K562 (cell line): ENCODE results near the gene CERS5. TPM values are rescaled to one million over a fixed set of nuclear protein-coding genes. Genes with fewer than 3 reads are reported as not detected.

Experiments
- ATAC-seq: fragments of 200-7000 bp; cut with Tn5 transposase; 3 replicates; pipeline ENCODE4 v1.9.1; 2020; ENCODE audit warnings: moderate library complexity
- BruUV-seq: library from RNA; stranded (reverse); fragments of 400-500 nt; replicated peaks from 2 replicates; lab custom pipeline; 2021; lab: Mats Ljungman, UMichigan
- CTCF ChIA-PET: fragments of 300-600 bp; formaldehyde crosslinking; extraction: SDS; loops from one replicate; lab custom pipeline; 2021; ENCODE audit warnings: low intra/inter-chr PET ratio; lab: Yijun Ruan, JAX
- POLR2A ChIA-PET: fragments of 300-600, 350-650 bp; sonication (Branson Sonifier 250); formaldehyde crosslinking; extraction: SDS; loops from one replicate; lab custom pipeline; 2021; ENCODE audit warnings: antibody characterized with exemption, inconsistent platforms; lab: Yijun Ruan, JAX
- DNase-seq, 4 experiments: peaks; one replicate each; pipeline versions ENCODE4 v3.0.0 to v3.0.0-alpha.2; 2011 to 2018; ENCODE audit warnings: low spot score in 3 of 4, mixed read lengths in 3 of 4; ENCODE audit errors: extremely low read depth in 1 of 4
- FAIRE-seq: peaks from 2 replicates; lab custom pipeline; 2011; peaks lifted over from hg19 to GRCh38; lab: Jason Lieb, UNC
- H2AFZ ChIP-seq: 2 replicates; pipeline ENCODE4 v1.6.0; 2011; ENCODE audit warnings: low read depth, low read length, control low read depth, inconsistent platforms
- H3K27ac ChIP-seq: fragments of 200-600 bp; 3 replicates; pipeline ENCODE4 v1.8.0; 2011; ENCODE audit warnings: low read depth, mild to moderate bottlenecking, control low read depth, inconsistent platforms, low read length, moderate library complexity, mixed read lengths; ENCODE audit errors: extremely low read depth
- H3K27me3 ChIP-seq, 2 experiments: fragments of 300-600 bp in 1 of 2; 2 replicates in 1 of 2; 3 replicates in 1 of 2; pipeline versions ENCODE4 v1.6.0 to v1.8.0; 2011; ENCODE audit warnings: inconsistent platforms in 2 of 2, low read length in 2 of 2, mild to moderate bottlenecking in 1 of 2, mixed read lengths in 1 of 2, moderate library complexity in 1 of 2; ENCODE audit not compliant: control insufficient read depth in 2 of 2, insufficient read depth in 2 of 2
- H3K36me3 ChIP-seq: fragments of 300-600 bp; 3 replicates; pipeline ENCODE4 v1.8.0; 2011; ENCODE audit warnings: mild to moderate bottlenecking, low read length, inconsistent platforms; ENCODE audit not compliant: control insufficient read depth, insufficient read depth
- H3K4me1 ChIP-seq, 2 experiments: fragments of 200-600 bp in 1 of 2; replicated peaks in 1 of 2; 2 replicates in 1 of 2; 3 replicates in 1 of 2; pipeline versions ENCODE4 v1.5.1 to v1.8.0; 2011; ENCODE audit warnings: inconsistent platforms in 2 of 2, low read length in 2 of 2, mild to moderate bottlenecking in 1 of 2, mixed read lengths in 1 of 2, moderate library complexity in 1 of 2; ENCODE audit not compliant: control insufficient read depth in 2 of 2, insufficient read depth in 2 of 2
- H3K4me2 ChIP-seq: 2 replicates; pipeline ENCODE4 v1.6.1; 2011; ENCODE audit warnings: low read length, control low read depth, inconsistent platforms, mixed read lengths; ENCODE audit not compliant: insufficient read depth
- H3K4me3 ChIP-seq: fragments of 200-600 bp; sonication (generic), shearing (Covaris generic); 2 replicates; pipeline ENCODE4 v1.5.1; 2016; ENCODE audit warnings: control low read depth, inconsistent platforms
- H3K79me2 ChIP-seq: fragments of 200-600 bp; 3 replicates; pipeline ENCODE4 v1.8.0; 2011; ENCODE audit warnings: low read length, inconsistent platforms; ENCODE audit not compliant: control insufficient read depth, insufficient read depth
- H3K9ac ChIP-seq, 2 experiments: 2 replicates each; pipeline versions ENCODE4 v1.6.0 to v1.6.1; 2011; ENCODE audit warnings: low read depth in 2 of 2, low read length in 2 of 2, control low read depth in 1 of 2, inconsistent platforms in 1 of 2, mild to moderate bottlenecking in 1 of 2, mixed read lengths in 1 of 2; ENCODE audit not compliant: insufficient read depth in 1 of 2
- H3K9me1 ChIP-seq: one replicate; pipeline ENCODE4 v1.6.0; 2011; ENCODE audit warnings: inconsistent platforms, mild to moderate bottlenecking, low read length, moderate library complexity; ENCODE audit not compliant: control insufficient read depth, insufficient read depth
- H3K9me3 ChIP-seq: replicated peaks from 2 replicates; pipeline ENCODE4 v1.5.1; 2011; ENCODE audit warnings: low read depth, low read length, inconsistent platforms; ENCODE audit not compliant: control insufficient read depth, insufficient read depth
- H4K20me1 ChIP-seq: replicated peaks from 2 replicates; pipeline ENCODE4 v1.6.1; 2011; ENCODE audit warnings: low read length, inconsistent platforms, mixed read lengths; ENCODE audit not compliant: control insufficient read depth, insufficient read depth
- CHD4 ChIP-seq: fragments of 200-600 bp; sonication (generic); IDR thresholded peaks from 3 replicates; pipeline ENCODE4 v1.6.1; 2012; ENCODE audit warnings: low read depth, mild to moderate bottlenecking, mixed read lengths, low read length, inconsistent platforms; ENCODE audit not compliant: insufficient read depth, insufficient replicate concordance, poor library complexity, severe bottlenecking
- ILF3 ChIP-seq: fragments of 450-650 bp; IDR thresholded peaks from 2 replicates; pipeline ENCODE4 v1.6.1; 2018; ENCODE audit warnings: antibody characterized with exemption, mild to moderate bottlenecking, moderate library complexity, borderline replicate concordance
- KHSRP ChIP-seq: fragments of 450-650 bp; IDR thresholded peaks from 2 replicates; pipeline ENCODE4 v1.6.1; 2017
- MAX ChIP-seq: sonication (generic); formaldehyde crosslinking; IDR thresholded peaks from 2 replicates; pipeline ENCODE4 v1.9.0; 2022; ENCODE audit warnings: mild to moderate bottlenecking, missing genetic modification reagents
- MTA2 ChIP-seq: fragments of 450-650 bp; IDR thresholded peaks from 2 replicates; pipeline ENCODE4 v1.6.1; 2016; ENCODE audit warnings: low read depth
- POLR2A ChIP-seq: fragments of 450-650 bp; conservative IDR thresholded peaks from 2 replicates; pipeline ENCODE4 v1.6.1; 2016
- POLR2G ChIP-seq: fragments of 200-400 bp; formaldehyde crosslinking; IDR thresholded peaks from 2 replicates; pipeline ENCODE4 v1.6.1; 2017; ENCODE audit warnings: low read depth, mild to moderate bottlenecking, antibody characterized with exemption, low read length, moderate library complexity
- TBP ChIP-seq: optimal IDR thresholded peaks from 2 replicates; pipeline ENCODE3; 2011; ENCODE audit warnings: low read depth, low read length, improper control_type of control experiment
- TCFL5 ChIP-seq: fragments of 250-450 bp; sonication (Bioruptor Pico); conservative IDR thresholded peaks from 2 replicates; pipeline ENCODE4 v1.6.1; 2021; ENCODE audit warnings: mild to moderate bottlenecking, moderate library complexity, matching md5 sums
- THRA ChIP-seq: fragments of 450-650 bp; IDR thresholded peaks from 2 replicates; pipeline ENCODE4 v1.6.1; 2017; ENCODE audit warnings: mild to moderate bottlenecking, moderate library complexity
- ZEB2 ChIP-seq: fragments of 450-650 bp; IDR thresholded peaks from 2 replicates; pipeline ENCODE4 v1.6.1; 2016
- ZNF140 ChIP-seq: fragments of 250-450 bp; sonication (Bioruptor Pico); IDR thresholded peaks from 2 replicates; pipeline ENCODE4 v1.8.0; 2021; ENCODE audit warnings: moderate library complexity, mild to moderate bottlenecking, inconsistent platforms
- whole genome bisulfite sequencing: fragments of 100-300 bp; shearing (Covaris generic); methylation state at CpG from one replicate; pipeline ENCODE4 v1.1.6; 2016; ENCODE audit warnings: low coverage, mixed read lengths; ENCODE audit not compliant: insufficient coverage; ENCODE audit errors: missing lambda C conversion rate; 5-methylcytosine and 5-hydroxymethylcytosine counted together
- in situ Hi-C: fragments of 300-500 bp; cut with MboI; formaldehyde crosslinking; loops from 4 replicates; pipeline ENCODE4 v1.15.0; 2018; ENCODE audit warnings: inconsistent platforms, mixed read lengths
- intact Hi-C: fragments of 100-400 bp; cut with micrococcal nuclease; formaldehyde crosslinking; loops from 2 replicates; pipeline ENCODE4 v1.14.2; 2022
- polyA plus RNA-seq, 8 experiments: library from polyadenylated mRNA; depleted of rRNA in 4 of 8; stranded (reverse) in 5 of 8; unstranded in 3 of 8; fragments of >200 nt; fragmentation: Nextera tagmentation in 2 of 8; fragmentation: Illumina TruSeq in 1 of 8; extraction: Ambion mirVana in 2 of 8; extraction: Trizol in 1 of 8; gene quantifications; 2 replicates each; pipeline versions ENCODE4 v1.2.1 to v1.2.3, GENCODE V29; 2011 to 2014; ENCODE audit warnings: inconsistent platforms in 1 of 8, missing spikeins in 1 of 8
- total RNA-seq, 7 experiments: library from RNA; depleted of rRNA in 6 of 7; stranded (reverse); fragments of >200 nt in 6 of 7; fragmentation: Illumina TruSeq in 2 of 7; extraction: Trizol in 2 of 7; gene quantifications; 2 replicates each; pipeline versions ENCODE4 v1.2.1 to v1.2.3, GENCODE V29; 2011 to 2021; ENCODE audit warnings: low replicate concordance in 1 of 7
- TF ChIP-seq, protein P1 (sequence below): fragments of 250-450 bp; sonication (Bioruptor Pico); IDR thresholded peaks from 2 replicates; pipeline ENCODE4 v1.5.0; 2021
- TF ChIP-seq, protein P2 (sequence below): fragments of 200-800 bp; sonication (Bioruptor generic); IDR thresholded peaks from 2 replicates; pipeline ENCODE4 v1.6.1; 2016; ENCODE audit warnings: missing genetic modification characterization, missing compliant biosample characterization

The CERS5 gene
- total and polyA plus RNA-seq, 9 of the 15 experiments (the other 6 are each of a cell fraction or from before 2014, with no cell fraction given), result 6.1 to 47.5 (median 17.8) TPM

DNA sequence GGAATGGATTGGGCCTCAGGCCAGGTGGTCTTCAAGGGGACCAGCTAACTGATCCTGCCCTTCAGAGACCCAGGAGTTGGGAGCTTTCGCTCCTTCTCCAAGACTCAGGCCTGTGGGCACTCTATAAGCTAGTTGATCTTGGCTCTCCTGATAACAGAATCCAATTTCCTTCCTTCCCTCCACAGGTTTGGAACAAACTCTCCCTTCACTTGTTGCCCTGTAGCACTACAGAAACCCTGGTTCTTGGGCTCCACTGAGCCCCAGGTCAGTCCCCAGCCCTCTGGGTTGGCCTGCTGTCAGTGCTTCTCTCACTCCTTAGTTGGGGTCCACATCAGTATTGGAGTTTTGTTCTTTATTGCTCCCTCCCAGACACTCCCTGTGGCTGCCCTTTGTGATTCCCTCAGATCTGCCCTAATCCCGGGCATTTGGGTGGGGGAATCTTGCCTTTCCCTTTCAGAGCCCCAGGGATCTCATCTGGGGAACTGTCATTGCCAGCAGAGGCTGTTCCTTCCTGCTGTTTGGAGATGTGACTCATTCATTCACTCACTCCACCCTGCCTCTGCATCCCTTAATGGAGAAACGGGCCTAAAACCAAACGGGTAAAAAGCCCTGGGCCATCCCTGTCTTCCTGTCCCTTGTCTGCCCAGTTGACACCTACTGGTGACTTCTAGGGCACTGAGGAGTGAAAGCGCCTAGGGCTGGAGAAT is 67.7 kb downstream of the CERS5 start:
- no peak overlapping the region for H3K9ac ChIP-seq
- POLR2A ChIA-PET, result interaction anchor here (1.1 kb wide), 2 partner anchors 10 to 23 kb away, joined by 3 to 5 read pairs; no protein-coding TSS in a partner anchor
- TF ChIP-seq, protein P1, sequence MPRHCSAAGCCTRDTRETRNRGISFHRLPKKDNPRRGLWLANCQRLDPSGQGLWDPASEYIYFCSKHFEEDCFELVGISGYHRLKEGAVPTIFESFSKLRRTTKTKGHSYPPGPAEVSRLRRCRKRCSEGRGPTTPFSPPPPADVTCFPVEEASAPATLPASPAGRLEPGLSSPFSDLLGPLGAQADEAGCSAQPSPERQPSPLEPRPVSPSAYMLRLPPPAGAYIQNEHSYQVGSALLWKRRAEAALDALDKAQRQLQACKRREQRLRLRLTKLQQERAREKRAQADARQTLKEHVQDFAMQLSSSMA, result no peak
- TF ChIP-seq ILF3, result no peak
- TF ChIP-seq, protein P2, sequence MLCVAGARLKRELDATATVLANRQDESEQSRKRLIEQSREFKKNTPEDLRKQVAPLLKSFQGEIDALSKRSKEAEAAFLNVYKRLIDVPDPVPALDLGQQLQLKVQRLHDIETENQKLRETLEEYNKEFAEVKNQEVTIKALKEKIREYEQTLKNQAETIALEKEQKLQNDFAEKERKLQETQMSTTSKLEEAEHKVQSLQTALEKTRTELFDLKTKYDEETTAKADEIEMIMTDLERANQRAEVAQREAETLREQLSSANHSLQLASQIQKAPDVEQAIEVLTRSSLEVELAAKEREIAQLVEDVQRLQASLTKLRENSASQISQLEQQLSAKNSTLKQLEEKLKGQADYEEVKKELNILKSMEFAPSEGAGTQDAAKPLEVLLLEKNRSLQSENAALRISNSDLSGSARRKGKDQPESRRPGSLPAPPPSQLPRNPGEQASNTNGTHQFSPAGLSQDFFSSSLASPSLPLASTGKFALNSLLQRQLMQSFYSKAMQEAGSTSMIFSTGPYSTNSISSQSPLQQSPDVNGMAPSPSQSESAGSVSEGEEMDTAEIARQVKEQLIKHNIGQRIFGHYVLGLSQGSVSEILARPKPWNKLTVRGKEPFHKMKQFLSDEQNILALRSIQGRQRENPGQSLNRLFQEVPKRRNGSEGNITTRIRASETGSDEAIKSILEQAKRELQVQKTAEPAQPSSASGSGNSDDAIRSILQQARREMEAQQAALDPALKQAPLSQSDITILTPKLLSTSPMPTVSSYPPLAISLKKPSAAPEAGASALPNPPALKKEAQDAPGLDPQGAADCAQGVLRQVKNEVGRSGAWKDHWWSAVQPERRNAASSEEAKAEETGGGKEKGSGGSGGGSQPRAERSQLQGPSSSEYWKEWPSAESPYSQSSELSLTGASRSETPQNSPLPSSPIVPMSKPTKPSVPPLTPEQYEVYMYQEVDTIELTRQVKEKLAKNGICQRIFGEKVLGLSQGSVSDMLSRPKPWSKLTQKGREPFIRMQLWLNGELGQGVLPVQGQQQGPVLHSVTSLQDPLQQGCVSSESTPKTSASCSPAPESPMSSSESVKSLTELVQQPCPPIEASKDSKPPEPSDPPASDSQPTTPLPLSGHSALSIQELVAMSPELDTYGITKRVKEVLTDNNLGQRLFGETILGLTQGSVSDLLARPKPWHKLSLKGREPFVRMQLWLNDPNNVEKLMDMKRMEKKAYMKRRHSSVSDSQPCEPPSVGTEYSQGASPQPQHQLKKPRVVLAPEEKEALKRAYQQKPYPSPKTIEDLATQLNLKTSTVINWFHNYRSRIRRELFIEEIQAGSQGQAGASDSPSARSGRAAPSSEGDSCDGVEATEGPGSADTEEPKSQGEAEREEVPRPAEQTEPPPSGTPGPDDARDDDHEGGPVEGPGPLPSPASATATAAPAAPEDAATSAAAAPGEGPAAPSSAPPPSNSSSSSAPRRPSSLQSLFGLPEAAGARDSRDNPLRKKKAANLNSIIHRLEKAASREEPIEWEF (CRISPR knock-in tag), result no peak
- no peak for TF ChIP-seq CHD4
- TF ChIP-seq POLR2G, result no peak
- no peak for TF ChIP-seq MAX (CRISPR knock-in tag)
- no peak for TF ChIP-seq ZNF140 (CRISPR knock-in tag)
- no peak for TF ChIP-seq TCFL5 (CRISPR knock-in tag)
- TF ChIP-seq KHSRP, result no peak
- no peak for TF ChIP-seq THRA
- no peak for TF ChIP-seq ZEB2
- TF ChIP-seq MTA2, result no peak
- TF ChIP-seq POLR2A, result no peak
- no peak for TF ChIP-seq TBP

More for the DNA sequence above, 67.7 kb downstream of the CERS5 start:
- H3K79me2 ChIP-seq, result no peaks in the 10 kb centered on the region
- 90% methylated on average over 5 of the region's 5 CpGs for WGBS
- intact Hi-C loops (no loop called here), in situ Hi-C loops (no loop called here)
- H4K20me1 ChIP-seq, result no peaks in the 10 kb centered on the region
- H3K36me3 ChIP-seq, result peaks cover 61% of the 10 kb centered on the region
- no peak overlapping the region for H2AFZ ChIP-seq
- H3K4me2 ChIP-seq, result no peak overlapping the region
- H3K9me3 ChIP-seq, result no peaks in the 10 kb centered on the region
- TSS peak; percentile 28 for BruUV-seq
- no peaks in the 10 kb centered on the region for H3K27me3 ChIP-seq
- peaks cover 13 to 14% of the 10 kb centered on the region in 2 experiments for H3K4me1 ChIP-seq
- H3K27ac ChIP-seq, result no peak overlapping the region
- DNase-seq (no peak), ATAC-seq (no peak), FAIRE-seq (no peak)
- H3K9me1 ChIP-seq, result no peaks in the 10 kb centered on the region
- no peak overlapping the region for H3K4me3 ChIP-seq
- CTCF ChIA-PET, result no interaction called here
